Activated CD4-positive, alpha-beta T cell treated with anti-CD3 and anti-CD28 coated beads, Interleukin-2, Interleukin-6, amounts not matched to agents 100 ng/mL and 50 ng/mL, durations not matched to agents 16 hours and 8 hours (primary cell): ENCODE data around the gene GPR155.
"Not testable (repeated sequence)": the region's sequence is repeated elsewhere in the genome, so short reads cannot be mapped to it uniquely, and the experiment has no call there.

Experiments
- DNase-seq: peaks from one replicate; pipeline ENCODE4 v3.0.0-alpha.2; 2020

Gene GPR155

GRCh38 chr2:174431902-174432301 lies 54.9 kb downstream of the GPR155 start:
- DNase-seq = no peak

DNA sequence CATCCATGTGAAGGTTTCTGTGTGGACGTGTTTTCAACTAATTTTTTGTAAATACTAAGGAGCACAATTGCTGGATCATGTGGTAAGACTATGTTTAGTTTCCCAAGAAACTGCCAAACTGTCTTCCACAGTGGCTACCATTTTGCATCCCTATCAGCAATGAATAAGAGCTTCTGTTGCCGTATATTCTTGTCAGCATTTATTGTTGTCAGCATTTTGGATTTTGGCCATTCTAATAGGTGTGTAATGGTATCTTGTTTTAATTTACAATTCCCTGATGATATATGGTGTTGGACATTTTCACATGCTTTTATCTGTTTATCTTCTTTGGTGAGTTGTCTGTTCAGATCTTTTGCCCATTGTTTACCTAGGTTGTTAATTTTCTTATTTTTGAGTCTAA lies 56.8 kb downstream of the GPR155 start:
- no peak for DNase-seq

GRCh38 chr2:174428214-174428613 lies 58.6 kb downstream of the GPR155 start:
- DNase-seq = no peak

DNA sequence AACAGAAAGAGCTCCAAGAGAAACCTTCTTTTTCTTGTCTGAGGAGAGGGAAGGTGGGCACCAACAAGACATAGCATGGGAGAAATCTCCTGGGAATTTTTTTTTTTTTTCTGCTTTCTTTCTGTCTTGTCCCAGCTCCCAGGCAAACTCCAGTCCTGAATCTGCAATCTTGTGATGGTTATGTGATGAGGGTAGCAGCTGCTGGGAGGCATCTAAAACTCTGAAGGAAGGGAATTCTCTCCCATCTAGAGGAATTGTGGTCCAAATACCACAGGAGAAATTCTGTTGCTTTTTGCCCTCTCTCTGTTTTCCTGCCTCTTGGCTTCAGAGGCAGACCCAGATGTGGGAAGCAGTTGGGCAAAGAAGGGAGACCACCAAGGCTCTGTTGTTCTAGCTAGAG lies 74.6 kb downstream of the GPR155 start:
- DNase-seq = no peak

GRCh38 chr2:174410039-174410438 lies 76.8 kb downstream of the GPR155 start:
- not testable (repeated sequence) for DNase-seq

DNA sequence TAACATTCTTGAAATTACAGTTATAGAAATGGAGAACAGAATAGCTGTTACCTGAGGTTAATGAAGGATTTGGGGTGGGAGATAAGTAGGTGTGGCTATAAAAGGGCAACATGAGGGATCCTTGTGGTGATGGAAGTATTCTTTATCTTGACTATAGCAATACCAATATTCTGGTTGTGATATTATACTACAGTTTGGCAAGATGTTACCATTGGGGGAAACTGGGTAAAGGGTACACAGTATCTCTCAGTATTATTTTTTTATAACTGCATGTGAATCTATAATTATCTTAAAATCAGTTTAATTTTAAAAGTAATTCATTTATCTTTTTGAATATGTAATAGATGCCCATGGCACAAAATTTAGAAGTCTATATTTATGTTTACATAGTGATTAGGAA lies 83.2 kb downstream of the GPR155 start:
- no peak for DNase-seq

- DNase-seq = no peak
These were observed 86.0 kb downstream of the GPR155 start for GRCh38 chr2:174400853-174401252.

- no peak for DNase-seq
These were observed 87.7 kb downstream of the GPR155 start for GRCh38 chr2:174399171-174399570.

DNA sequence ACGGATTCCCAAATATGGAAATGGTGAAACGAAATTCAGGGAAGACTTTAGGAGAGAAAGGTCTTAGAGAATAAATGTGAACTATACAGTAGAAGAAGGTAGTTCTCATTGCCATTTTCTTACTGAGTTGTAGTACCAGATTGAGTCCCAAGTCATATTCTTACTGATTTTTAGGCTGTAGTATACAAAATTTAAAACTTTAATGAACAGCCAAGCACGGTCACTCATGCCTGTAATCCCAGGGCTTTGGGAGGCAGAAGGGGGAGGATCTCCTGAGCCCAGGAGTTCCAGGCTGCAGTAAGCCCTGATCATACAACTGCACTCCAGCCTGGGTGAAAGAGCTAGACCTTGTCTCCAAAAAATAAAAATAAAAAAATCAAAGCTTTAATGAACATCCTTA lies 89.1 kb downstream of the GPR155 start:
- no peak for DNase-seq

- no peak for DNase-seq
These were observed 90.7 kb downstream of the GPR155 start for GRCh38 chr2:174395969-174396630.

DNA sequence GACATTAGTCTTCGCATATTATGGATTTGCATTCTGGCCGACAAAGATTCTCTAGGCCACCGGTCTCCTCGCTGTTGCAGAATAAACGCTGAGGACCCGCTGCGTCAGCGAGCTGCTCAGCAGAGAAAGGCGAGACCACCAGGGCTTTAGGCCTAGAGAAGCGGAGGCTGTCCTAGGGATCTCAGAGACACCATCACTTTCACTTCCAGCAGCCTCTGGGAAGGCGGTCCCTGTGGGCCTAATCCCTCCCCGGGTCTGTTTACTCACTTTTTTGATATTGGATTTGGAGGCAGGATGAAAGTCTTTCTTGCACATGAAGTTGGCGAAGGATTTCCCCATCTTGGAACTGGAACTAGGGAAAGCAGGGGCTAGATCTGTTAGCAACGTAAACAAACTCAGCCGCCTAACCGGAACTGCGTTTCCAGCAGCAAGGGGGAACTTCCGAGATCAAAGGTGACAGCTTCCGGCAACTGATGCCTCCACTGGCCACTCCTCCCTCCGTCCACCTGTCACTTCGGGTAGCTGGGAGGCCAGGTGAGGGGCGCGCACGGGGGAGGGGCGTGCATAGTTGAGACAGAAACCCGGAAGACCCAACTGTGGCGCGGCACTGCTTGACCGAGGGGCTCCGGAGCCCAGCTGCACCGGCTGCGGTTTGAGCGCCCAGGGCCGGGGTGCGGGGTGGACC lies 91.4 kb downstream of the GPR155 start, which contains the start of gene SCRN3:
Gene SCRN3, plus strand, starts transcription at position 447 of the 685 bp plus-strand sequence. CDS start 2,554 bp downstream, outside the sequence.
- DNase-seq = peak; percentile 85

DNA sequence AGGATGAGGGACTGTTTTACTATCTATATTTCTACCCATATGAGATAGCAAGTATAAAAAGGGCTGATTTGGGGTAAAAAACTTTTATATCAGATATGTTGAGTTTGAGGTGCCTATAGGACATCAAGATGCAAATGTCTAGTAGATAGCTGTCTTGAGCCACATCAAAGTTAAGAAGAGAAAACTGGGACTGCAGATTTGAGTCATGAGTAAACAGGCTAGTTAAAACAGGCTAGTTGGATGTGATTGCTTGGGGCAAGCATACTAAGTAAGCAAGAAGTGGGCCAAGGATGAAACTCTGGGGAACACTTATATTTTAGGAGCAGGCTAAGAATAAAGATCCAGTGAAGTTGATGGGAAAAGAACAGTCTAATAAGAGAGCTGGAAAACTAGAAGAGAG lies 94.1 kb downstream of the GPR155 start:
- no peak for DNase-seq

- DNase-seq = not testable (repeated sequence)
These were observed 96.5 kb downstream of the GPR155 start for GRCh38 chr2:174390303-174390702.

DNA sequence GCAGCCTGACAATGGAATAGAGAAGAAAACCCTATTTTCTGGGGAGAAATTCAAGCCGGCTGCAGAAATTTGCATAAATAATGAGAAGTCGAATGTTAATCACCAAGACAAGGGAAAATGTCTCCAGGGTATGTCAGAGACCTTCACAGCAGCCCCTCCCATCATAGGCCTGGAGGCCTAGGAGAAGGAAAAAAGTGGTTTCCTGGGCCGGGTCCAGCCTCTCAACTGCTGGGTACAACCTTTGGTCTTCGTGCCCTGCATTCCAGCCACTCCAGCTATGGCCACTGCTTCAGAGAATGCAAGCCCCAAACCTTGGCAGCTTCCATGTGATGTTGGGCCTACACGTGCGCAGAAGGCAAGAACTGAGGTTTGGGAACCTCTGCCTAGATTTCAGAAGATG lies 97.3 kb downstream of the GPR155 start:
- DNase-seq = no peak

GRCh38 chr2:174388706-174389105 lies 98.1 kb downstream of the GPR155 start:
- DNase-seq = not testable (repeated sequence)

DNA sequence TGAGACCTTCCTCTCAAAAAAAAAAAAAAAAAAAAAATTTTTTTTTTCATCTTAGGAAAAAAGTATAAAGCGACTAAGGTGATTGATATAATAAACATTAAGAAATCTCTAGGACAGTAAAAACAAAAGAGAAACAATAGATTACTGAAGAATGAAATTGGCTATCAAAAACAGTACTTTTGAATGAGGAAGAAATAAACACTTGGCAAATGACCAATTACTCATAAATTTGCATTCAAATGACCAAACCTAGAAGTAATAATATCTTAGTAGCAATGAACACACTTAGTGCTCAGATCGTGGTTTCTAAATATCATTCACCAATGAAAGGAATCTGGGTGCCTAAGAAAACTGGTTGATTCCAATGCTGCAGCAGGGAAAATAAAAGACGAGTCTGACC lies 101.6 kb downstream of the GPR155 start:
- DNase-seq = no peak

DNA sequence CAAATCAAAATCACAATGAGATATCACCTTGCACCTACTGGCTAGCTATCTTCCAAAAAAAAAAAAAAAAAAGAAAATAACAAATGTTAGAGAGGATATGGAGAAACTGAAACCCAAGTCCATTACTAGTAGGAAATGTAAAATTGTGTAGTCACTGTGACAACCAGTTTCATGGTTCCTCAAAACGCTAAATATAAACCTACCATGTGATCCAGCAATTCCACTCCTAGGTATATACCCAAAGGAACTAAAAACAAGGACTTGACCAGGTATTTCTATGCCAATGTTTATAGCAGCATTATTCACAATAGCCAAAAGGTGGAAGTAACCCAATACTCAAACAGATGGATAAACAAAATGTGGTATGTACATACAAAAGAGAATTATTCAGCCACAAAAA lies 103.0 kb downstream of the GPR155 start:
- DNase-seq = no peak
